ENCODE results near the gene LYRM4.

LYRM4 gene

GRCh38 chr6:5205877-5206850 is 54.6 kb downstream of the LYRM4 start:
- no peak for DNase-seq (ENCODE audit: low read depth)

DNA sequence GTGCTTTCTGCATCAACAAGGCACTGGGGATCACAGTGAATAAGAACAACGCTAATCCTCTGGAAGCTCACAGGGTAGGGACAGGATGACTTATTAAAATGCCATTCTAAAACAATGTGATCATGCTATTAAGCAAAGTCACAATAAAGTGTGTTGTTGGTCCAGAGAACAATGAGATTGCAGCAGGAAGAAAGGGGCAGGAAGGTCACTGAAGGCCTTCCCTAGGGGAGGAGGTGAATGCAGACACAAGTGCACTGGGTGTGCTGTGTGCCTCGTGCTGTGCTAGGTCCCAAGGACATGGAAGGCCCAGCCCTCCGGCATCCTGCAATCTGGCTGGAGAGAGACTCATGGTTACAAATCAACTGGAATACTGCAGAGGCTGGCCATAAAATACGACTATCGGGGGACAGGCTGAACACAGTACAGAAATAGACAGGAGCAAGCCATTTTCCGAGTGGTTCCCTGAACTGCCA is 55.7 kb downstream of the LYRM4 start:
- DNase-seq (ENCODE audit: low read depth) = no peak

GRCh38 chr6:5204376-5204775 is 56.4 kb downstream of the LYRM4 start:
- no peak for DNase-seq (ENCODE audit: low read depth)

- no peak for DNase-seq (ENCODE audit: low read depth)
These were observed 57.2 kb downstream of the LYRM4 start for GRCh38 chr6:5203546-5203945.

DNA sequence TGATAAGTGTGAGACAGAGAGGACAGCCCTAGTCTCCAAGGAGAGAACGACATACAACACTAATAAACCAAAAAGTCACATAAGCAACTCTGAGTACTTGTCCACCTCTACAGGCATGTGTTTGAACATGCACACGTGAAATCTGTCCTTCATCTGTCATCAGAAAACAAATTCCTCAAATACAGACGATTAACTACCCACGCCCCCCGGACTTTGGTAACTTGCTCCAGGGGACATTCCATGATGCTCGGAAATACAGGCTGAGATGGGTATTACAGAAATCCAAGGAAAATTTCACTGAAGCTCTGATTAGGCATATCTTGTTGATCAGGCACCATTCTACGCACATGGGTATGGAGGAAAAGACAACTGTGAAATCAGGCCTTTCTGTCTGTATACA is 57.8 kb downstream of the LYRM4 start:
- no peak for DNase-seq (ENCODE audit: low read depth)

- no peak for DNase-seq (ENCODE audit: low read depth)
These were observed 58.5 kb downstream of the LYRM4 start for GRCh38 chr6:5202206-5202605.

DNA sequence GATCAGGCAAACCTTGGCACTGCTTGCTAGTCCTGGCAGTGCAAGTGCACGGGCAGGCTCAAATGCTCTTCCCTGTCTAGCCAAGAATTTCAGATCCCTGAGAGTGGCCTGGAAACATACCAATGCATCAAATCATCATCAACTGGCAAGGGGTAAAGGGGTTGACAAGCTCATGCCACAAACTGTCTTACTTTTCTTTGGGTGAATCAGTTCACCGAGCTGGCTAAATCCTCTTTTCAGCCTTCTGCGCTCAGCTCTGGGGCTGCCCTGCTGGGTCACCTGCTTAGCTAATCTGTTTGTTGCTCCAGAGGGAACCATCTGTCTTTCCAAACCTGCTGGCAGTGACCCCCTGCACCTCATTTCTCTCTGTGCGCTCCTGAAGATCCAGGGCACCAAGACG is 59.5 kb downstream of the LYRM4 start:
- DNase-seq (ENCODE audit: low read depth) = no peak

DNA sequence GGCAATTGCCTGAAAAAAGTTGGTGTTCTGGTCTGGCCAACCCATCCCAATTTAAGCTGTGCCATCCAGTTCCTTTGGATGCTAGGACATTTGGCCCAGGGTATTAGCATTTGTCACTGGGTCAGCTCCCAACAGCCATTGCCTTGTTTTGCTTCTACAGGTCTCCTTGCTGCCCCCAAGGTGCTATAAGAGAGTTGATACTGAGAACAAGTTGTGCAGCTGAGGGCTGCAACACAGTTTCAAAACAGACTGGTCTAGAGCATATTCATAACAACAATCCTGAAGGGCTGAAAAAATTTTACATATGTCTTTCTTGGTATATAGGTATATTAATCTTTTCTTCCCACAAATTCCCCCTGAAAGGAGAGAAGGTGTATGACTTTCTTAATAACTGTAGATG is 61.0 kb downstream of the LYRM4 start:
- DNase-seq (ENCODE audit: low read depth) = no peak

DNA sequence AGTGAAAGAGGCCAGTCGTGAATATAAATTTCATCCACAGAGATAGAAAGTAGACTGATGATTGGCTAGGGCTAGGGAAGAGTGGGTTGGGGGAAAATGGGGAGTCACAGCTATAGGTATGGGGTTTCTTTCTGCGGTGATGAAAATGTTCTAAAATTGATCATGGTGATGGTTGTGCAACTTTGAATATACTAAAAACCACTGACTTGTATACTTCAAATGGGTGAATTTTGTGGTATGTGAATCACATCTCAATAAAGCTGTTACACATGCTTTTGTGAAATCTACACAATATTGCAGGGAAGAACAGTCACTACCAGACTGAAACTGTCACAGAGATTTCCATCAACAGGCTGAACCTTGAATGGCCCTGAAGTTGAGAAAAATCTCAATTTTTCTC is 61.5 kb downstream of the LYRM4 start:
- no peak for DNase-seq (ENCODE audit: low read depth)

DNA sequence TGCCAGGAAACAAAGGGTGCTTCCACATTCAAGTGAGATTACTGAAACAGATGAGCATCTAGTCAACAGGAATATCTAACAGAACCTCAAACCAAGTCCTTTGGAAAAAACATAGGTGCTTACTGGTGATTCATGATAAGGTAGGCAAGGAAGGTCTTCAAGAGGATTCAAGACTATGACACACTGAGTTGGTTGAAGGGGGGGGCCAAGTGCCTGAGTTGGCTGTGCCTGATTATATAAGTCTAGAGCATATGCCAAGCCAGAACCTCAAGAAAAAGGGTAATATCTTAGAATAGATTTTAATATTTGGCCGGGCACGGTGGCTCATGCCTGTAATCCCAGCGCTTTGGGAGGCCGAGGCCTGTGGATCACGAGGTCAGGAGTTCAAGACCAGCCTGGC is 63.7 kb downstream of the LYRM4 start:
- DNase-seq (ENCODE audit: low read depth) = no peak

DNA sequence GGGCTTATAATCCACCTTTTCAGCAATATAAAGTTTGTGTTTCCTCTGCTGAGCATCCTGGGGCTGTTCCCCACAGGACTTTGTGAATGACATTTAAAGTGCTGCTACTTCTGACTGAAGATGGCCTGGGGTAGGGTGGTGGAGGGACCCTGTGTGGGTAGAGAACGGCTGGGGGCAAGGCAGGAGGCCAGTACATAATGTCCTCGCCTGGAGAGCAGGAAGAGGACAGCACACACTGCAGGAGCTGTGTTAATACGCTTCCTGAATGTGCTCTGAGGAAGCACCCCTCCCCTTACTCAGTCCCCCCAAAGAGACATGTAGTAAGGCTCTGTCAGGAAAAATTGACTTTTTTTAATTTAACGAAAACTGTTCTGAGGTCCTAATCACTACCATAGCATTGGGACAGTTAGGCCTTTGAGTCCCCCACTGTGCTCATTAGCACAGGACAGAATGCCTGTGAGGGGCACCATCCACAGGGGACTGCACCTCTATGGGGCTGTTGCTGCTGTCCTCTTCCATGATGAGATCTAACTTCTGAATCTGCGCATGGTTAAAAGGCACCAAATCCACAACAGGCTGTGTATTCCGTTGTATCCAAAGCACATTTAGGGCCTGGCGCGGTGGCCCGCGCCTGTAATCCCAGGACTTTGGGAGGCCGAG is 68.5 kb downstream of the LYRM4 start:
- no peak for DNase-seq (ENCODE audit: low read depth)

- DNase-seq (ENCODE audit: low read depth) = no peak
These were observed 69.0 kb downstream of the LYRM4 start for GRCh38 chr6:5191722-5192121.

- no peak for DNase-seq (ENCODE audit: low read depth)
These were observed 69.5 kb downstream of the LYRM4 start for GRCh38 chr6:5191222-5191621.

DNA sequence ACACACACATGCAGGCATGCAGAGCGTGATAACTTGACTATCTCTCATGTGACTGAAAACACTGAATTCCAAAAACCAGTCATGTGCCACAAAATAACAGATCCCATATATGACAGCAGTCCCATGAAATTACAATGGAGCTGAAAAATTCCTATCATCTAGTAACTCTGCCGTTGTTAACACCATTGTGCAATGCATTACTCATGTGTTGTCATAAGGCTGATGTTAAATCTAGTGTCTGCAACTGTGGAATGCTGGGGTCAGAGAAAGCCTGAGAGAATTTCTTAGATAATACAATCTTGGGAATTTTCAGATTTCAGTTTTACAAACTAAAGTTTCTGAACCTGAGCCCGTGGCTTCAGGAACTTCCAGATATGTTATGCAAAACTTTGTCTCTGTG is 70.2 kb downstream of the LYRM4 start:
- DNase-seq (ENCODE audit: low read depth) = peak; percentile 57

GRCh38 chr6:5188646-5189045 is 72.1 kb downstream of the LYRM4 start:
- DNase-seq (ENCODE audit: low read depth) = no peak

DNA sequence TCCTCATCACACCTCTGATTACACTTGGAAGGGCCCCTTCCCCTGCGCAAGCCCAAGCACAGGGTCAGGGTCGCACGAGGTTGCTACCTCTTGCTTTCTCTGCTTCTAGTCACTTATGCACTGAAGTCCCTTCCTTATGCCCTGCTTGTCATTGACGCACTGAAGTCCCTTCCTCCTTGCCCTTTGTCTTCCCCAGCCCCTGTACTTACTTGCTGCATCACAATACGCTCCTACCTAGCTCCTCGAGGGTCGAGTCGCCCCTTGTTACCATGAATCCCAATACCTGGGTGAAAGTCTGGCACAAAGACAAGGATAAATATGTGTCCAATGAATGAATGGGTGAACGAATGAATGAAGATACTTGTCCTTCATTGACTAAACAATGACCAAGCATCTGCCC is 75.9 kb downstream of the LYRM4 start:
- no peak for DNase-seq (ENCODE audit: low read depth)

- no peak for DNase-seq (ENCODE audit: low read depth)
These were observed 76.5 kb downstream of the LYRM4 start for GRCh38 chr6:5184218-5184617.

- DNase-seq (ENCODE audit: low read depth) = no peak
These were observed 79.0 kb downstream of the LYRM4 start for GRCh38 chr6:5181510-5182317.

DNA sequence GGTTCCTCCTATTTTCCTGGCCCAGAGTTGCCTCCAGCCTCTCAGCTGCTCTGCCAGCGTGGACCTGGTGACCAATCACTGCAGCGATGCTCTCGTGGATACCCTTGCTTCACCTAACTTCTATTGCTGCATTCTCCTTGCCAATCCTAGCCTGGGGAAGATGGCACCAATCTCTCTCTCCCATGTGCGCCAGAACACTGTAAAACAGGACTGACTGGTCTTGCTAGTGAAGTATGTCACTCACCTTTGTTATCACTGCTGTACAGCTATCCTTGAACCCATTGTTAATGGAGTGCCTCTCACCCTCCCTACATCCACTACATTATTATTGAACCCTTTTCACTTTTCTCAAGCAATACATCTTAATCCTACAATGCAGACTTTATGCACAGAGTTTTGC is 80.1 kb downstream of the LYRM4 start:
- DNase-seq (ENCODE audit: low read depth) = no peak

DNA sequence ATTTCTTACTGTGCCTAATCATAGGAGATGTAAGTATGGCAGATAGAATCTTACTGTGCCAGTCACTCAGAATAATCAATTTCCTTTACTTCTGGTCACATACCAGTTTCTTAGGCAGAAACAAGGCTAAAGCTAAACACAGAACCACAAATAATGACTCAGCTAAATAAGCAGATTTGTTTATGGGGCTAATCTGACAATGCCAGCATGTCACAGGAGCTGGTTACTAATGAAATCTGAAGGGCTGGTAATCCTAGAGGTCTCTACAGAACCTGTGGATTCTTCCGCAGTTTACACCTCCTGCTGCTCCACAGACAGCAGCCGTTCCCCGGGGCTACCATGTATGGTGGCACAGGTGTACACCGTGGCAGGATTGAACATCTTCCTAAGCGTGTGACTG is 80.8 kb downstream of the LYRM4 start:
- no peak for DNase-seq (ENCODE audit: low read depth)

GRCh38 chr6:5178806-5179205 is 81.9 kb downstream of the LYRM4 start:
- DNase-seq (ENCODE audit: low read depth) = no peak

- no peak for DNase-seq (ENCODE audit: low read depth)
These were observed 85.1 kb downstream of the LYRM4 start for GRCh38 chr6:5175635-5176034.

Data from fibroblast of the conjunctiva (primary cell).